Stimulated activated CD4-positive, alpha-beta T cell treated with anti-CD3 and anti-CD28 coated beads, Interleukin-4, amount 100 ng/mL, for 4 hours (primary cell): ENCODE measurements around the gene CLEC4F.
A peak's percentile ranks its signal among the peaks of the same experiment; 100 is the strongest.

ENCODE experiments used
- DNase-seq, 2 experiments: peaks; one replicate each; pipeline ENCODE4 v3.0.0-alpha.2; 2020

CLEC4F gene, protein sequence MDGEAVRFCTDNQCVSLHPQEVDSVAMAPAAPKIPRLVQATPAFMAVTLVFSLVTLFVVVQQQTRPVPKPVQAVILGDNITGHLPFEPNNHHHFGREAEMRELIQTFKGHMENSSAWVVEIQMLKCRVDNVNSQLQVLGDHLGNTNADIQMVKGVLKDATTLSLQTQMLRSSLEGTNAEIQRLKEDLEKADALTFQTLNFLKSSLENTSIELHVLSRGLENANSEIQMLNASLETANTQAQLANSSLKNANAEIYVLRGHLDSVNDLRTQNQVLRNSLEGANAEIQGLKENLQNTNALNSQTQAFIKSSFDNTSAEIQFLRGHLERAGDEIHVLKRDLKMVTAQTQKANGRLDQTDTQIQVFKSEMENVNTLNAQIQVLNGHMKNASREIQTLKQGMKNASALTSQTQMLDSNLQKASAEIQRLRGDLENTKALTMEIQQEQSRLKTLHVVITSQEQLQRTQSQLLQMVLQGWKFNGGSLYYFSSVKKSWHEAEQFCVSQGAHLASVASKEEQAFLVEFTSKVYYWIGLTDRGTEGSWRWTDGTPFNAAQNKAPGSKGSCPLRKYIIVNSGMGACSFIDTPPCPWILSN

DNA sequence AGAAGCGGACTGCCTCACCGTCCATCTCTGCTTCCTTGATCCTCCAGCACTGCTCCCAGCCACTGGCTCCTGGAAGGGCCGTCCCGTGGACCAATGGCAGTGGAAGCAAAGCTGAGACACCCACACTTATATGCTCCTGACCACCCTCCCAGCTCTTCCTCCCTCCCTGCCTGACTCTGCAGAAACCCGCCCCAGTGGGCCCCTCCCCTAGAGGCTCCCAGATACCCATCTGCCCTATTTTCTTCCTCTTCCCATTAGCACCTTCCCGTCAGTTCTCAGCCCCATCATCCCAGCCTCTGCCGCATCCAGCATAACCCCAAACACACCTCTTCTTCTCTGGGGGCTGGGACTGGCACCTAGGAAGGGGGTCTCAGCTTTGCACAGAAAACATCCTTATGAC, at the start of gene CLEC4F:
Gene CLEC4F (minus strand): TSS at position 101 of the 400 bp plus-strand sequence. CDS start 76 bp downstream, at position 25.
- DNase-seq: no peak

DNA sequence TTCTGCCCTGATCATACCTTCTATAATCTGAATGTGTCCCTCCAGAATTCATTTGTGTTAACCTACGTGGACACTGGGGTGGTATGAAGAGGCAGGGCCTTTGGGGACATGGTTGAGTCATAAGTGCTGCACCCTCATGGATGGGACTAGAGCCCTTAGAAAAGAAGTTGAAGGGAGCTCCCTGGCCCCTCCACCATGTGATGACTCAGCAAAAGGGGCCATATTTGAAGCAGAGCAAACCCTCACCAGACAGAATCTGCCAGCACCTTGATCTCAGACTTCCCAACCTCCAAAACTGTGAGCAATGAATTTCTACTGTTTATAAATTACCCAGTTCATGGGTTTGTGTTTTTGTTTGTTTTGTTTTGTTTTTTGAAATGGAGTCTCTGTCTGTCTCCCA, 48.6 kb upstream of the CLEC4F start:
- DNase-seq: no peak

DNA sequence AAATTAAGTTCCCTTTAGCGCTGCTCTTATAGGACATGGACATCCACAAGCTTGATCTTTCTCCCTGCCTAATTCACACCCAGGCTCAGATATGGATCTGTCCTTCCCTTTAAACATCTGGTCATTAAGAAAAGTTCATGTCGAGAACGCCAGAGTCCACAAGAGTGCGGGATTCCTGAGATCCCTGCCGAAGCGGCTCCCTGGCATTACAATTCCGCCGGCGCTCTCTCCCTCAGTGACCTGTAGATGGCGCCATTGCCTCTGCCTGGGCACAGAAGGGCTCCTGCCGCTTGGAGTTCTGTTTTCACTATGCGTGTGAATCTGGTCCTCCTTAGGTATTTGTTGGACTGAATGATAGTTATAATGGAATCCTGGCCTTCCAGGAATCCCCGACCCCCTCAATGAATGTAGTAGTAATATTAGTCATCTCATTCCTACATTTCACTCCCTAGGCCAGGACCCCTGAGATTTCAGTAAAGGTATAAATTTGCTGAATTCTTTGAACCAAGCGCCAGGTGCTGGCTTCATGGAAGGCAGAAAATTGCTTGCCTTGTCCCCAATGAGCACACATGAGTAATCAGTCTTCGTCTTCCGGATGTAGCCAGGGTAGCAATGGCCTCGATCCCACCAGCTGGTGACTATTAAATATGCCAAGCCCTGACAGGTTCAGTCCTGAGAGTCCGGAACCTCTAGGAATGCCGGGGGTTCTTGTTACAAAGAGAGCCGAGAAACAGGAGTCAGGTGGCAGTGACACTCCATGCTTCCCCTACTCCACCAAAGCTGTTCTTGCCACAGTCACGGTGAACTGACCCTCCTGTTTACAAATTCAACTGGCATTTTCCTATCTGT, 41.6 kb upstream of the CLEC4F start:
- peak; percentile 58 to 65 for DNase-seq

DNA sequence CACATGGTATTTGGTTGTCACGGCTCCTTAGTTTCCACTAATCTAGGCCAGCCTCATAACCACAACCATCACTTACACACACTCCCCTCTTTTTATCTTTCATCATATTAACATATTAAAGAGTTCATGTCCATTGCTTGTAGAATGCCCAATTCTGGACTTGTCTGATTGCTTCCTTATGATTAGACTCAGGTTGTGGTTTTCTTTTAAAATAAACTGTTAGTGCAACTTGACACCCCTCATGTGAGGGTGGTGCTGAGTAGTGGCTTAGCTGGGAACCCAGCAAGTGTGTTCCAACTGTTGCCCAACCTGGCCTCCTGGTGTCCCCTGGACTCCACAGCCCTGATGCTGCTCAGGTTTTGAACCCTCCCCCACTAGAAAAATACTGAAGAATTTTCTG, 35.3 kb upstream of the CLEC4F start:
- no peak for DNase-seq

DNA sequence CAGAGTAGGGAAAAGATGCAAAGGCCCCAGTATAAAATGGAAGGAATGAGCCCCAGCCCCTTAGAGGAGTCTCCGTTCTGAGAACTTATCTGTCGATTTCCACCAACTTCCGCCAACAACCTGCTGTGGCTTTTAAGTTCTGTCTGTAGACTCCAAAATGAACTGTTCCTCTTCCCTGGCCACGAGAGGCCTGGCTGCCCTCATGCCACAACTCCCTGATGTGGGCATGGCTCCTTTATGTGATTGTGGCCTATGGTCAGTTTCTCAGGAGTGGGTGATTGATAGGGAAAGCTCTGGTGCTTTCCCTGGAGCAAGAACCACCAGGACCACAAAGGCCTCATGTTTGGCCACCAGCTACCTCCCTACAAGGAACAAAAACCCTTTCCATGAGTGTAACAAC, 34.0 kb upstream of the CLEC4F start:
- no peak for DNase-seq

DNA sequence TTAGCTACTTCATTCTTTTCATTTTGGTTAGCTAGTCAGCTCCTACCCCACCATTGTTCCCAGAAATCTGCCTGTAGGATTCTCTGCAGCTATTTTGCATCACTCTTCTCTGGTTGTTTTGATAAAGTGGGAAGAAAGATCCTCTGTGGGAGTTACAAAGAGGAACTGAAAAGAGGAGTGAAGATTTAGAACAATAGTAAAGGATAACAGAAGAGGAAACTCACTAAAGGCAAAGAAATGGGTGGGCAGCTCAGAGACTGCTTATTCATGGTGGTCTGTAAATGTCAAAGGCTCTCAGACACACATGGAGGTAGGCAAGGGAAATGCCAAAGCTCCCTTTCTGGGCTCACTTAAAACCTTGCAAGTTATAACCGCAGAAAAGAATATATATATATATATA, 32.4 kb upstream of the CLEC4F start:
- no peak for DNase-seq

DNA sequence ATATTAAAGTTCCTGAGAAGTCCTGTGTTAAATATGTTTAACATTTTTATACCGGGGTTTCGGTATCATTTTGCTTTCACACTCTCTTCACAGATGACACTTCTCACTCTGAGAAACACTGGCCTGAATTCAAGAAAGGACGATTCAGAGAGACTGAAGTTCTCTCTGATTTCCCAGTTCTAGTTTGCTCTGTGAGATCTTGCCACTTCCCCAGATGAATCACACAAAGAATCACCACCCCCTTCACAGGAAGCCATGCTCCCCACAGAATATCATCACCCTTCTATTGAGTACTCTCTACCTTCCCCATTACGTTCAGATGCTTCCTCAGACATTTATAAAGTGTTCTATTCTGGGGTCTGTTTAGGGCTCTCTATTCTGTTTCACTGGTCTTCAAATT, 31.3 kb upstream of the CLEC4F start:
- DNase-seq: peak in 1 of 2 experiments; percentile 51

DNA sequence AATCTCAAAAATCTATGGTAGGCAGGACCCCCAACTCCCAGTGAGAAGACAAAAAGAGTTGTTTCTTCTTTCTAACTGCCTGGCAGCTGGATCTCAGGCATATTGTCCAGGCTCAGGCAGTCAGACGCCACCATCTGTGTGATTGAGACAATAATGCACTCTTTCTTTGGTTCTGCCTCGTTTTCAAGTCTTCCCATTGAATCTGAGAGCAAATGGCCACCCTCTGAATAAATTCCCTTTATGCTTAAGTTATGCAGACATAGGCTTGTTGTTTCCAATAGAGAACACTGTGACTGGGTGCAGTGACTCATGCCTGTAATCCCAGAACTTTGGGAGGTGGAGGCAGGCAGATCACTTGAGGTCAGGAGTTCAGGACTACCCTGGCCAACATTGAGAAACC, 30.5 kb upstream of the CLEC4F start:
- no peak for DNase-seq

DNA sequence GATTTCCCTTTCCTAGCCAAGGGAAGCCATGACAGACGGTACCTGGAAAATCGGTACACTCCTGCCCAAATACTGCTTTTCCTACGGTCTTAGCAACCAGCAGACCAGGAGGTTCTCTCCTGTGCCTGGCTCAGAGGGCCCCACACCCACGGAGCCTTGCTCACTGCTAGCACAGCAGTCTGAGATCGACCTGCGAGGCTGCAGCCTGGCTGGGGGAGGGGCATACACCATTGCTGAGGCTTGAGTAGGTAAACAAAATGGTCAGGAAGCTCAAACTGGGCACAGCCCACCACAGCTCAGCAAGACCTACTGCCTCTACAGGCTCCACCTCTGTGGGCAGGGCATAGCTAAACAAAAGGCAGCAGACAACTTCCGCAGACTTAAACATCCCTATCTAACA, 22.0 kb upstream of the CLEC4F start:
- no peak for DNase-seq

DNA sequence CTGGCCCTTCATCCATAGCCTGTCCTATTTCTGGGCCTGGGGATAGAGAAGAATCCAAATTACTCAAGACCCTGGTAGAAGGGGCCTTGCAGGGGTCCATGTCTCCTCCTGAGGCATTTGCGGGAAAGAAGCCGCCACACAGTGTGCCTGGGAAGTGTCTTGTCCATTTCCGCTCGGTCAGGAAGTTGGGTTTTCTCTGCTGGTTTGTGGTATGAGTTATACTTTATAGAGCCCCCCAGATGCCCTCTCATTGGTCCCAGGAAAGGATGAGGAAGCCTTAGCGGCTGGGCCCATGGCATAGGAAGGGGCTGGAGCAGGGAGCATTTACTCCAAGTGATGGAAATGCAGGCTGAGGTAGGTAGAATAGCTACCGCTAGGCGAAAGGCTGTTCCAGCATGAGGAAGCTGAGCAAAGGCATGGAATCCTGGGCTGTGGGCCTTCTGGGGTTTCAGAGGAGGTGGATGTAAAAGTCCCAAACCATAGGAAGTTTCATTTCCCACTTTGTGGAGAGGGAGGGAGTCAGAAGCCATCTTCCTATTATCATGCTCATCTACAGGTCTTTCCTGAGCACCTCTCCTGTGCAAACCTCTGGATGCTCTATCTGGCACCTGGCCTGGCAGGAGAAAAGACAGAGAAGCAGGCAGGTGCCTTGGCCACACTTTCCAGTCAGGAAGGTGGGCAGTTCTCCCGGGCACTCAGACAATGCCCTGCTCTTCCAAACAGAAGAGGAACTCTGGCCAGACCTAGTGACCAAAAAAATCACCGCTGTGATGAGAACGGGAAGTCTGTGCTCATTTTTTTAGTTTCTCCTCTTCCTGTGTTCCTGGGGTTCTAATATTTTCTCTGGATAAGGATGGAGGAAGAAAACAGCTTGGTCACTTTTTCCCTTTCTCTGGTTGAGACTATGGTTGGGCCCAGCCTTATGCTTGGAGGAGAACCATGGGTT, 17.9 kb upstream of the CLEC4F start:
- no peak for DNase-seq

DNA sequence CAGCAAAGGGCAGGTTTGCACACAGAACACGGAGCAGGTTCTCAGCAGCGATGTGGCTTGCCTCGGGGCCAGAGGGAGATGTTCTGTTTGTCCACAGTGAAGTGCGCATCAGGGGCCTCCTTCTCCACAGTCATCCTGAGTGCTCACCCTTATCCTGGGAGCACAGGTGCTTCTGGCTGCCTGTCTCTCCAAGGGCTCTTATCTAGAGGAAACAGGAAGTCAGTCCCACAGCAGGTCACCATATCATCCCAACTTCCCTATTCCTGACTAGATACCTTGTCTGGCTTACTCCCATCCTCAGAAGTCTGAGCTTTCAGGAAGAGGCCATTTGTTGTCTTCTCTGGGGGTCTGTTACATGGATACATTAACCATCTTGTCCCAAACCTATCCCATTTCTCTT, 15.2 kb upstream of the CLEC4F start, which contains the start of gene CD207:
Gene CD207 (minus strand): TSS at position 174 of the 400 bp plus-strand sequence. CDS start 40 bp downstream, at position 134.
- no peak for DNase-seq

DNA sequence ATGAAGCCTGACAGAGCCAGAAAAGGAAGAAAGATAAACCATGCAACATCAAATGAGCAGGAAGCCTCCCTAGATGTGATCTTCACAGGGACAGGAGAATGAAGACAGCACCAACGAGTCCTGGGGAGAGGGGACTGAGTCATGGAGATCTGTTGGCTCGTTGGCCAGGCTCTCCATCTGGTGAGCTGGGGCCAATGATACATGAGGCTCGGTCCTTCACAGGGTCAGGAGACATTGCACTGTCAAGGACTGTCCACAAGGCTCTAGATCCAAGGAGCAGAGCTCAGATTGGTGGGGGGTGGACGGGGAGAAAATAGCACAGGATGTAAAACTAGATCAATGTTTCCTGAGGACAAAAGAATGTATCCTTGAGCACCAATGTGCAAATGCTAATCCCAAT, 14.5 kb upstream of the CLEC4F start:
- no peak for DNase-seq

DNA sequence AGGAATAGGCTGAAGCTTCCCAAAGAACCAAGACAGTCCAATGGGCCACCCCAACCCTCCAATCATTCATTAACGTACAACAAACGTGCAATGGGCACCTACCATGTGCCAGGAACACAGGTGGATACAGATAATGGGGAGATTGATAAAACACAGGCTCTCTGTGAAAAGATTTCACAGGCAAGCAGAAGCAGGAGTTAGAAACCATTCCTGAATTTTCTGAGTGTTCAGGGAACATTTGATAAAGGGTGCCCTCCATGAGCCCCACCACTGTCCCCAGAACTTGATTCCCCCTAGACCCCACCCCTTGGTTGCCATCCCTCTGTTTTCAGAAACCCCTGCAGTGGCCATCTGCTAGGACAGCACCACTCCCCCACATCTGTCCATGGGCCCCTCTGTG, 13.7 kb upstream of the CLEC4F start:
- DNase-seq: no peak

DNA sequence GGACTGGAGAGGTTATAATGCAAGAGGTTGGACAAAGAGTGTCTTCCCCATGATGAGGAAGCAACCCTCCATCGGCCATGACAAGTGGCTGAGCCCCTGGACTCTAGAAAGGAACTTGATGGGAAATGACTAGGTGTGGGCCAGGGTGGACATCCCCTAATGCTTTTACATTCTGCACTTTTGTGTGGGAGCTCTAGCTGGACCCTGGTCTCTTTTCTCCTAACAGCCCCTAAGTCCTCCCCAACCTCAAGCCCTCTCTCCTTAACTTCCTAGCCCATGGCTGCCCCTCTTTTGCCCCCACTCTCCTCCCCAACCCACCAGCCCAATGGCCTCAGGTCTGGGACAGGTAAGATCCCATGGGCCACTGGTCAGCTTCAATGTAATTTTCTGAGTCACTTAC, 12.8 kb upstream of the CLEC4F start:
- no peak for DNase-seq

DNA sequence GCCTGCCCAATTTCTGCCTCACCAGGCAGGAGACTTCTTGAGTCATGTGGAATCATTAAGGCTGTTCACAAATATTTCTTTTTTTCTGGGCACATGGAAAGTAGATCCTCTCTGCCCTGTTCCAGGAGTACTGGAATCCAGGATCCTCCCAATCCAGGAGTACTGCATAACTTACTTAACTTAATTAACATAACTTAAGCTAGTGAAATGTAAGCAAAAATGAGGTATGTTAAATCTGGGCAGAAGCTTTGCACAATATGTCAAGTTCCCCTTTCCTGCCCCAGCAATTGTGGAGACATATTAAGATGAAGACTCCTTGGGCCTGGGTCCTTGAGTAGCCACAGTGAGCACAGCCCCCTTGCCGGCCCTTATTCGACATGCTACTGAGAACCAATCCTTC, 12.0 kb upstream of the CLEC4F start:
- no peak for DNase-seq

DNA sequence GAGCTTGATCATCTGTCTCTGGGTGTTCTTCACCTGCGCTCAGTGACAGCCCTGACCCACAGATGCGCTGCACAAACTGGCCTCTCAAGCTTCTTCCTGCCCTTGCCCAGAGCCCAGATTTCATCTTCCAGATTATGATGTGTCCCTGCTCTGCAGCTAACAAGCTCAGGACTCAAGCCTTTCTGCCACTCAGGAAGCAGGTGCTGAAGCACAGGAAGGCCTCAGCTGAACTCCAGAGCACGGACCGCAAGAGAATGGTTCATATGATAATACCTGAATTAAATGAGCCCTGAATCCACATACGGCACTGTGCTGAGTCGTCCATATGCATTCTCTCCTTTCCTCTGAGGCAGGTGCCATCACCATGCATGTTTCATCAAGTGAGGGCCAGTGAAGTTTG, 11.5 kb upstream of the CLEC4F start:
- no peak for DNase-seq

DNA sequence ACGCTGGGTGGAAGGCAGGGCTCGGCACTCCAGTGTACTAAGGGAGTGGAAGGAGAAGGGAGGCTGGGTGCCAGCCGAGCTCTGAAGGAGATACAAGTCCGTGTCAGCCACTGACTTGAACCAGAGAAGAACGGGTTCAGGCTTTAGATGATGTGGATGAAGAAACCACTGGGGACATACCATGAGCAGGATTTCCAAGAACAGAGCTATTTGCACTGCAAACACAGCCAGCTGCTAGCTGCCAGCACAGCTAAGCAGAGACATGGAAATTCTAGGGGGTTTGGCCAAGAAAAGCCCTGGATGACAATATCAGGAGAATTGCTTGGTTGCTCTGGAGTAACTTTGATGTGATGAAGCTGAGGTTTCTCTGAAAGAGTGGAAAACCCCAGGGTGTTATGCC, 10.0 kb upstream of the CLEC4F start:
- DNase-seq: no peak

DNA sequence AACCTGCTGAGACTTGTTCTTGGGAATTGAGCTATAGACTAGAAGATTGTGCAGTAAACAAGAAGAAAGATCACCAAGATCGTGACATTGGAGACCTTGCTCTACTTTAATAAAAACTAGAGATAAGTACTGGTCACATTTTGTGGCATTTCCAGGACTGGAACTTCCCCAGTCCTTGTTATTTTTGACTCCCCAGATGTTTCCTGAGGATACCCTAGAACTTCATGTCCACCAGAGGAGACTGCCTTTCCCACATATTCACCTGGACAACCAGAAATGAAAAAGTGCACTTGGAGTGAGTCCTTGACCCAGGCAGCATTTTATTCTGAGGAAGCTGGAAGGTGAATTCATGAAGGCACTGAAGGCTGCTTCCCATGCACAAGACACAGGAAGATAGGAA, 9.5 kb upstream of the CLEC4F start:
- no peak for DNase-seq

DNA sequence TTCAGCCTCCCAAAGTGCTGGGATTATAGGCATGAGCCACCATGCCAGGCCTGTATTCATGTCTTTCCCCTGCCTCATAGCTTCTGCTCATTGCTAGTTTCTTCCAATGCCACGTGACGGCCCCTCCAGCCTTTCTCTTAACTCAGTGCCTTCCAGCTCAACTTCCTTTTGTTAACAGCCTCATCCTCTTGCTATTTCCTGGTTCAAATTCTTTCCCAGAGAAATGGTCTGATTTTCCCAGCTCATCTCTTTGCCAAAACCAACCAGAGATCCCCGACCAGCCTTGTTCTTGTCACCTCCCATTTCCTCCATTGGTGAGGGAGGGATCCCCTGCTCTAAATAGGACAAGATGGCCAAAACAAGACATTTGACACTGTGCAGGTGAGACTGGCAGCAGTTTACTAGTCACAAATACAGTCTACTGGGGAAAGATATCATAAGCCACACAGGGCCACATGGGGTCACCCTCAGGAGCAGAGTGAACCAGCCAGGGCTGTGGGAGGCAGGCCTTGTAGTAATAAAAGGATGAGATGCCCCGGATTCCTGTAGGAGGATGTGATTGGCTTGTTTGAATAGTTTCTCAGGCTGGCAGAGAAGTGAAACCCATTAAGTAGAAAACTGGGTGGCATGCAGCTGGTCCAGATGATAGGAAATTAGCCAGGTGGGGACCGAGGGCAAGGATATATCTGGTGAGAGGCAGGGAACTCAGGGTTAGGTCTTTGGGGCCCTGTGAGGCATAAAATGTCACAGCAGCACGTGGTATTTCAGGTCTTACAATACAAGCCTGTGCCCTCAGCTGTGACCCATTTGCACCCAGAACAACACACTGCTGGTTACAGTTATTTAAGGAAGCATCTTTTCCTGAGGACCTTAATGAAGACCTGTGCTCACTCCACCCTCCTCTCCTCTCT, 8.8 kb upstream of the CLEC4F start:
- no peak for DNase-seq

DNA sequence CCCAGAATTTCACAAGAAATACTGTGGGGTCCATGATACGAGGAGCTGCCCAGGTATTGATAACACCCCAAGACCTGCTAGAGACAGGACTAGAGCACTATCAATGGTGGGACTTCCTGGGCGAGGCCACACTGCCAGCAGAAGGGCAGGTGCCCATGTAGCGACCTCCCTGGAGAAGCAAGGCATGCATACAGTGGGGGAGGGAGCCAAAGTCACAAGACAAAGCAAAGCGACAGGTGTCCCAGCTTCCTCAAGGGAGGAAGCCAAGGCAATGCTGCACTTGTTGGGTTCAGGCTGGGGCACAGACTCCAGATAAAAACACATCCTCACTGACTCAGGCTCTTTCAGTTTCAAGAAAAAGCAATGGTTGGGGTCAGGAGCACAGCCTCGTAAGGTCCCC, 7.7 kb upstream of the CLEC4F start:
- no peak for DNase-seq

DNA sequence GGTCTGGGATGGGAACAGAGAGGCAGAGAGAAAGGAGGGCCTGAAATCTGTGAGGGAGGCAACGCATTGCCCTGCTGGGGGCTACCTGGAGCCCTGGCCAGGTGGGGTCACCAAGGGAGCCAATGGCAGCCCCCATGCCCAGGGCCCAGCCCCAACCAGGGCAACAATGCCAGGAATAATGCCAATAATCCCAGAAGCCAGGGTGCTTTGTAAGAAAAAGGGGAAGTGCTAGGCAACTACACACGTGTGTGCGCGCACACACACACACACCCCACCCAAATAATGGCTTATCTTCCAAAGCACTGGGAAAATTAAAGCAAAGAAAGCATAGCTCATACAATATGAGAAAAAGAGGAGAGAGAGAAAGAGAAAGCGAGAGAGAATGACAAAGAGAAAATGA, 7.0 kb upstream of the CLEC4F start:
- DNase-seq: no peak
